GM12864 (cell line): ENCODE measurements around the gene TAAR9.
A peak's percentile ranks its signal among the peaks of the same experiment; 100 is the strongest.

Source experiments
- DNase-seq: peaks from one replicate; pipeline ENCODE4 v3.0.0-alpha.2; 2011; ENCODE audit warnings: low read depth
- H3K4me3 ChIP-seq: 2 replicates; pipeline ENCODE4 v1.5.1; 2011; ENCODE audit warnings: mild to moderate bottlenecking, low read depth, low read length, control low read depth
- CTCF ChIP-seq: IDR thresholded peaks from 2 replicates; pipeline ENCODE4 v1.5.1; 2011; ENCODE audit warnings: low read depth, mild to moderate bottlenecking, moderate library complexity, low read length, control low read depth, inconsistent platforms; ENCODE audit errors: missing control alignments

TAAR9 gene

GRCh38 chr6:132506869-132507808 is 30.9 kb upstream of the TAAR9 start:
- TF ChIP-seq CTCF = no peak
- no peak for DNase-seq
- no peak overlapping the region for H3K4me3 ChIP-seq

DNA sequence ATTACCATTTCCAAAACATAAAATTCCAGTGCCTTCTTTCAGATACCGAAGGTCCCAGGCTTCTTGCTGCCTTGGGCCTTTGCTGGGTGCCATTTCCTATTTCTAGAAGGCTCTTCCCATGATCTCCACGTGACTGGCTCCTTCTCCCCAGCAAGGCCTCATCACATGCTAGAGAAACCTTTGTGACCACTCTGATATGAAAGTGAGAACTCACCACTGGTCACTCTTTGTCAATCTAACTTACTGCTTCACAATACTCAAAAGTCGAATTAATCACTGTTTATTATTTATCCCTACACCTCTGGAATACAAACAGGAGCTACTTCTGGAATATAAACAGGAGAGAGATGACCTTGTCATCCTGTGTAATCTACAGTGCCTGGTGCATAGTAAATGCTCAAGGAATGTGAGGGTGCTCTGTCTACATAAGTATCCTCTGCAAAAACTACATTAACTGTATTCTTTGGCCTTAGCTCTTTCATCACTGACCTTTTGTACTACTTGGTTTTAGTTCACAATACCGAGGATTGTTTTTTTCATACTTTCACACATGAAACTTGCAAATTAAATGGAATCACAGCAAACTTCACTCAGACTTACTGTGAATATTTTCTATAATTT is 26.8 kb upstream of the TAAR9 start:
- DNase-seq = no peak
- peak overlapping the region; percentile 96 for H3K4me3 ChIP-seq
- TF ChIP-seq CTCF = no peak

GRCh38 chr6:132511831-132512220 is 26.3 kb upstream of the TAAR9 start:
- DNase-seq = no peak
- TF ChIP-seq CTCF = no peak
- peak overlapping the region; percentile 96 for H3K4me3 ChIP-seq

DNA sequence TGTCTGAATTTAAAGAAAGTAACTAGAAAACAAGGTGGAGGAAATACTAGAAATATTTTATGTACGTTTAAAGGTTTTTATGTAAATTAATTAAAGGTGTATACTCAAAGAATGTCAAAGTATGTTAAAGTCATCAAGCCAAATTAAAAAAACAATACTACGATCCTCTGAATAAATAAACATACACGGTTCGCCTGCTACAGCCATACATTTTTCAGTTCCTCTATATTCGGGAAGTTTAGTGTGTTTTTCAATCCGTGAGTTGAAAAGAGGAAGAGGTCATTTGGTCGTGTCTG is 25.8 kb upstream of the TAAR9 start:
- no peak for TF ChIP-seq CTCF
- peak overlapping the region; percentile 96 for H3K4me3 ChIP-seq
- DNase-seq = no peak

DNA sequence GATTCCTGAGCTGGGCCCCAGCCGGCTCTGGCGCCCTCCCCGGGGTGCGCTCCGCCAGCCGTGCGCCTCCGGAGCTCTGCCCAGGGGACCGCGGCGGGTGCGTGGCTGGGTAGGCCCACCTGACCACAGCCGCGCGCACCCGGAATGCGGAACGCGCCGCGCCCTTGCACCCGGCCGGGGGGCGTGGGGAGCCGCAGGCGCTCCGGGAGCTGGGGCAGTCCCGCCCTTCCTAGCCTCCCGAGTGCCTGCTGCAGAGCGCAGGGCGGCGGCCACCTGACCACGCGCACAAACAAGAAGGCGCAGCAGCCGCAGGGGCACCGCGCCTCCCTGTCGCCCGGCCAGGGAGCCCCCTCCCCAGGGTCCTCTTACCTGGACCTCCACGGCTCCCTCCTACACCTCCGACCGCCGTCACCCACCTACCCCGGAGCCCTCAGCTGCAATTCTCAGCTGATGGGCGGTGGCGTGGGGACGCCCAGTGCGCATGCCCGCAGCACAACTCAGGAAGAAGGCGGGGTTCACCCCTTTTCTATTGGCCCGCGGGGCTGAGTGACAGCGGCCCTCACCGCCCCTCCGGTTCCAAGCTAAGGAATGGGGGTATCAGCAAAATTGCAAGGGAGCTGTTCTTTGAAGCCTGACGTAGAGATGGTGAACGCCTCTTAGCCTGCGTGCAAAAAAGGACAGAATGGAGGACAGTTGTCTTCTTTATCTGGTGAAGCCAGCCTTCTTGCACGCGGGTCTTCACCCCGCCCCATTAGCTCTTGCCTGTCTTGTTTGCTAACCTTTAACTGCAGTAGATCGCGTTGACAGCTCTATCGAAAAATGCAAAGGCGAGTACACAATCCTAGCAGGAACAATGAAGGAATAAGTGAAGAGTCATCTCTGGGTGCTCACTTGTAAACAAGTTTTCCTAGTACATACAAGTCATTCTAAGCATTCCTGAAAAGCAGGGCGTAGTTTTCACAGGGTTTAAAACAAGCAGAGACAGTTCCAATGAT is 25.1 kb upstream of the TAAR9 start, which contains the start of gene STX7:
STX7 (minus strand) TSS at position 479 of the 995 bp plus-strand sequence. CDS start 9,586 bp downstream, outside the sequence.
- no peak for DNase-seq
- peak within 1 kb of the TSS; percentile 96 for H3K4me3 ChIP-seq
- no peak for TF ChIP-seq CTCF

DNA sequence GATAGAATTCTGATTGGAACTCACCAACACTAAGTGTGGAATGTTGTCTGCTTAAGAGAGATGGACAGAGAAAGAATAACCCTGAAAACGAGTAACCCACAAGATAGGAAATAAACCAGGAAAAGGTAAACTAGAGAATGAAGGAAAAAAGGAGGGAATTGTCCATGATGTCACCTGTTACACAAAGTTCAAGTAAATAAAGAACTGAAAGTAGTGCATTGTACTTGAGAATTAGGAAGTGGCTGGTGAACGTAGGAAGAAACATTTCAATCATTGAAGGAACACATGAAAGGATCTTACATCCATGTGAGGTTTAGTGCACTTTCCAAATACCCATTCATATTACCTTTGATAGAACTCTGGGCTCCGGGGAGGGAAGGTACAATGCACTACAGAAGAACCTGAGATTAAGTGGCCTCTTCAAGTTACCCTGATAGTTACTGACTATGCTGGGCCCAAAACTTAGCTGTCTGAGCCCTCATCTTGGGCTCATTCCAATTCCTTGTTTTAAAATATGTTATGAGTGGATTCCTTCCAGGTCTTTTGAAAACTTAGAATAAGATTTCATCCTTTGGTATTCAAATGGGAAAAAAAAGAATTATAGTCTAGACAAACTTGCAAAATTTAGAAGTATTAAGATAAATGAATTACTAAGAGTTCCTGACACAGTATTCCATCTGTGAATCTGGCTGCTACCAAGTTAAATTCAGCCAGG is 24.1 kb upstream of the TAAR9 start:
- no peak for DNase-seq
- H3K4me3 ChIP-seq = no peak overlapping the region; the same call in 1 of the 2 replicates
- no peak for TF ChIP-seq CTCF
